Prostate gland (tissue), 2 donors: Measurements from ENCODE around the gene DCC.

ENCODE experiments used
- CTCF ChIP-seq, 4 experiments: fragments of 200-600 bp in 2 of 4; fragments of 450-650 bp in 2 of 4; sonication (generic) in 2 of 4; IDR thresholded peaks; 1 replicate in 3 of 4; 2 replicates in 1 of 4; pipeline ENCODE4 v1.5.1; 2016 to 2019; ENCODE audit warnings: antibody characterized with exemption in 4 of 4, mild to moderate bottlenecking in 2 of 4, moderate library complexity in 2 of 4
- POLR2A ChIP-seq: fragments of 450-650 bp; IDR thresholded peaks from one replicate; pipeline ENCODE4 v1.6.1; 2016; ENCODE audit warnings: antibody characterized with exemption, mild to moderate bottlenecking

- no peak for TF ChIP-seq POLR2A
- TF ChIP-seq CTCF (IDR thresholded peaks at IDR 0.05): no peak
These were observed 558.6 kb downstream of the DCC start for GRCh38 chr18:52898485-52899058.
